GM12875 (cell line): Measurements from ENCODE around the gene AFG1L.

Experiments used
- H3K4me3 ChIP-seq: one replicate; pipeline ENCODE4 v1.5.1; 2011; ENCODE audit warnings: low read depth, low read length, control low read depth
- TF ChIP-seq, protein P1 (sequence below): IDR thresholded peaks from 2 replicates; pipeline ENCODE4 v1.5.1; 2011; ENCODE audit warnings: low read depth, mild to moderate bottlenecking, control low read depth, inconsistent platforms, low read length, moderate library complexity, borderline replicate concordance; ENCODE audit not compliant: insufficient read depth

AFG1L gene

DNA sequence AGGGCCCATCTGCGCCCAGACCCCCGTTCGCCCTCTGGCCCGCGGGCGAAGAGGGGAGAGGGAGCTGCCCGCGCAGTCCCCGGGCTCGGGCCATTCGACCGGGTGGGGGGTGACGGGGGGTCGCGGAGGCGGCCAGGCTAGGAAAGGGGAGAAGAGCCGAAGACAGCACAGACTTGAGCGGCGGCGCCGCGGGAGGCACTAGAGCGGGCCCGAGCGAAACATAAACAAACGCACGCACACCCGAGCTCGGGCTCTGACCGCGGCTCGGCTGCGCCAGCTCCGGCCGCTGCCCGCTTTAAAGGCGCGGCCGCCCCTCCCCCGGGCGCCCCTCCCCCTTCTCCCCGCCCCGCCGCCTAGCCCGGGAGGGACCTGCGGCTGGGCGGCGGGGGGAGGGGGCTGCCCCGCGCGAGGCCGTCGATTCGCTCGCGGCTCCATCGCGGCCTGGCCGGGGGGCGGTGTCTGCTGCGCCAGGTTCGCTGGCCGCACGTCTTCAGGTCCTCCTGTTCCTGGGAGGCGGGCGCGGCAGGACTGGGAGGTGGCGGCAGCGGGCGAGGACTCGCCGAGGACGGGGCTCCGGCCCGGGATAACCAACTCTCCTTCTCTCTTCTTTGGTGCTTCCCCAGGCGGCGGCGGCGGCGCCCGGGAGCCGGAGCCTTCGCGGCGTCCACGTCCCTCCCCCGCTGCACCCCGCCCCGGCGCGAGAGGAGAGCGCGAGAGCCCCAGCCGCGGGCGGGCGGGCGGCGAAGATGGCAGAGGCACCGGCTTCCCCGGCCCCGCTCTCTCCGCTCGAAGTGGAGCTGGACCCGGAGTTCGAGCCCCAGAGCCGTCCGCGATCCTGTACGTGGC is 265.8 kb downstream of the AFG1L start, which contains the start of gene FOXO3:
TSS of gene FOXO3 (plus strand) at position 455 of the 846 bp plus-strand sequence. CDS start at position 747, 292 bp downstream.
- peak within 1 kb of the TSS; percentile 52 for H3K4me3 ChIP-seq
- TF ChIP-seq, protein P1, sequence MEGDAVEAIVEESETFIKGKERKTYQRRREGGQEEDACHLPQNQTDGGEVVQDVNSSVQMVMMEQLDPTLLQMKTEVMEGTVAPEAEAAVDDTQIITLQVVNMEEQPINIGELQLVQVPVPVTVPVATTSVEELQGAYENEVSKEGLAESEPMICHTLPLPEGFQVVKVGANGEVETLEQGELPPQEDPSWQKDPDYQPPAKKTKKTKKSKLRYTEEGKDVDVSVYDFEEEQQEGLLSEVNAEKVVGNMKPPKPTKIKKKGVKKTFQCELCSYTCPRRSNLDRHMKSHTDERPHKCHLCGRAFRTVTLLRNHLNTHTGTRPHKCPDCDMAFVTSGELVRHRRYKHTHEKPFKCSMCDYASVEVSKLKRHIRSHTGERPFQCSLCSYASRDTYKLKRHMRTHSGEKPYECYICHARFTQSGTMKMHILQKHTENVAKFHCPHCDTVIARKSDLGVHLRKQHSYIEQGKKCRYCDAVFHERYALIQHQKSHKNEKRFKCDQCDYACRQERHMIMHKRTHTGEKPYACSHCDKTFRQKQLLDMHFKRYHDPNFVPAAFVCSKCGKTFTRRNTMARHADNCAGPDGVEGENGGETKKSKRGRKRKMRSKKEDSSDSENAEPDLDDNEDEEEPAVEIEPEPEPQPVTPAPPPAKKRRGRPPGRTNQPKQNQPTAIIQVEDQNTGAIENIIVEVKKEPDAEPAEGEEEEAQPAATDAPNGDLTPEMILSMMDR: no peak

DNA sequence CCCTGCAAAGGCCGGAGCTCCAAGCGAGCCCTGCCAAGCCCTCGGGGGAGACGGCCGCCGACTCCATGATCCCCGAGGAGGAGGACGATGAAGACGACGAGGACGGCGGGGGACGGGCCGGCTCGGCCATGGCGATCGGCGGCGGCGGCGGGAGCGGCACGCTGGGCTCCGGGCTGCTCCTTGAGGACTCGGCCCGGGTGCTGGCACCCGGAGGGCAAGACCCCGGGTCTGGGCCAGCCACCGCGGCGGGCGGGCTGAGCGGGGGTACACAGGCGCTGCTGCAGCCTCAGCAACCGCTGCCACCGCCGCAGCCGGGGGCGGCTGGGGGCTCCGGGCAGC is 266.4 kb downstream of the AFG1L start:
- peak overlapping the region; percentile 52 for H3K4me3 ChIP-seq

DNA sequence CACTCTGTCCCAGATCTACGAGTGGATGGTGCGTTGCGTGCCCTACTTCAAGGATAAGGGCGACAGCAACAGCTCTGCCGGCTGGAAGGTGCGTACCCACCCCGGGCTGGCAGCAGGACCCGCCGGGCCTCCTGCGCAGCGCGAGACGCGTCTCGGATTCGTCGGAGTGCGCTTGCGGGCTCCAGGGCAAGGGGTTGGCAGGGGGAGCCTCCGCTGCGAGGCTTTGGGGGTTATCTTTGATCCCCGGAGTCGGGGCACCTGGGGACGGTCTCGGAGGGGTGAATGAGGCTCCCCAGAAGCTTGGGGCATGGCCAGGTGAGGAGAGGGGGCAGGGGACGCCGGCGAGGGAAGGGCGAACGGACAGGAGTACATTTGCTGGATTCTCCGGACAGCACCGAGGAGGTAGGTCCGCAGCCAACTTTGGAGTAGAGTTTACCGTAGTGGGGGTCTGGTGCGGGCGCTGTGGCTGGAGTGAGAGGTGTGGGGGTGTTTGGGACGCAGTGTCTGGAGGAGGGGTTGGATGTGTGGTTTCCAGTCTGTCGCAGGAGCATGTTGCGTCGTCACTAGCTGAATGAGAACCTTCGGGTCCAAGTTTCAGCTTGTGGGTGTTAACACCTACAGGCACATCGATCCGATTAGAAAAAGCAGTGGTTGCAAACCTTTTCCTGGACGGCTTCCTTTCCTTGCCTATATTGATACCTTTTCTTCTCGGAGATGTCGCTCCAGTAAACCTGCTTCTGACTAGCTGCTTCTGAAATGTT is 267.1 kb downstream of the AFG1L start:
- H3K4me3 ChIP-seq: peak overlapping the region; percentile 52
- TF ChIP-seq, protein P1: no peak

DNA sequence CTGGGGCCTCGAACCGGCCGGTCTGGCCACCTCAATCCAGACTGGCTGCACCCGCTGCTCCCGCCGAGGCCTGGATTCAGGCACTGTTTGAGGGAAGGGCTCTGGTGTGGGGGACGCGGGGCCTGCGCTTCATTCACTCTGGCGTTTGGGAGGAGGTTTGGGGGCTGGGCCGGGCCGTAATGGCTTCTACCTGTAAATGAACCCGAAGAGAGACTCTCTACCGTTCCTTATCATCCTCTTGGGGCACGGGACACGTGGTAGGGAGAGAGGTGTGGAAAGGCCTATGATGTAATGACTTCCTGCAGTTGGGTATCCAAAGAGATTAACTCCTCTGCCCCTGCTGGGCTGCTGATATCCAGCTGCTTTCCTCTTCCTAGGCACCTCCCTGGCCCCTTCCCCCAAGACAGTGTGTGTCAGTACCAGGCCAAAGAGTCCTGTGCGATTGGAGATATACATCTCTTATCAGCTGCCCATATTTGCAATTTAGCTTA is 267.7 kb downstream of the AFG1L start:
- H3K4me3 ChIP-seq: peak overlapping the region; percentile 52
- TF ChIP-seq, protein P1: no peak

DNA sequence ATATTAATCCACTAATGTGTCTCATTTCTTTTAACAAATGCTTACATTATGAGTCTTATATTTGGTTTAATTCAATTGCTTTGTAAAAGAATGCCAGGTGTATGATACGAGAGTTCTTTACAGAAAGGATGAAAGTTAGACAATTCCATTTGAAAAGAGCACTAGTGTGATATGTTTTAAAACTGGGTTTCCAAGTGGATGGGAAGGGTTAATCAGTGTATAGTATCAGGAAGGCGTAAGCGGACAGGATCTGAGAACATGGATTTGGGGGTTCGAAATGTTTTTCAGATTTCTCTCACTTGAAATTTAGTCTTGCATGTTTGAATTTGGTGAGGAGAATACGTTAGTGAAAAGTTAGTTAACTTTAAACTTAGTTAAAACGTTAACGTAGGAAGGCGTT is 268.4 kb downstream of the AFG1L start:
- H3K4me3 ChIP-seq: peak overlapping the region; percentile 17
- TF ChIP-seq, protein P1: no peak

DNA sequence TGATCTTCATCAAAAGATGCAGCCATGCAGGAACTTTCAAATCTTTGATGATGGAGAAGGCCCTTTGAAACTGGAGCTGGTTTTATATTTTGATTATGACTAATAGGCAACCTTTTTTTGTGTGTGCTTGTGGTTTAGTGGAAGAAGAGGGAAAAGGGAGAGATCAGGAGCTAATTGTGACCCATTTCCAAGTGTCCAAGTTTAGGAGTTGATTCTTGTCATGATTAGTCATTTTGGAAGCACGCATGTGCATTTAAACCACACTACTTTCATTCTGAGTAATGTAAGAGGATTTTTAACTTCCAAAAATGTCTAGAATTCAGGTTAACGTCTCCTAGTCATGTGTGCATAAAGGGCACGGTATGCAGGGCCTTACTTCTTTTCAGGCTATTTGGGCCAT is 269.3 kb downstream of the AFG1L start:
- no peak overlapping the region for H3K4me3 ChIP-seq

More for the DNA sequence above, 269.3 kb downstream of the AFG1L start:
- TF ChIP-seq, protein P1: no peak
